Fibroblast of skin of abdomen (primary cell): ENCODE results near the gene TSC22D1. TPM values are rescaled to one million over a fixed set of nuclear protein-coding genes. Genes with fewer than 3 reads are reported as not detected.
"Not testable (repeated sequence)": the region's sequence is repeated elsewhere in the genome, so short reads cannot be mapped to it uniquely, and the experiment has no call there.

Experiments
- DNase-seq: peaks from one replicate; pipeline ENCODE4 v3.0.0-alpha.2; 2013
- polyA plus RNA-seq, 2 experiments: library from polyadenylated mRNA; unstranded; fragments of 120-200 nt; gene quantifications; one replicate each; pipeline ENCODE4 v1.2.1, GENCODE V29; 2013; ENCODE audit not compliant: insufficient read length in 2 of 2

The TSC22D1 gene
- polyA plus RNA-seq (2013, experiment 1 of 2; ENCODE audit: insufficient read length) = 51.4 TPM
- 48.8 TPM for polyA plus RNA-seq (2013, experiment 2 of 2; ENCODE audit: insufficient read length)

- DNase-seq = peak; percentile 51
Measured at GRCh38 chr13:44575741-44576350, at the start of gene TSC22D1. TSS of gene TSC22D1 (minus strand) at chr13:44576330. CDS start at chr13:44576074, 256 bp downstream.

DNA sequence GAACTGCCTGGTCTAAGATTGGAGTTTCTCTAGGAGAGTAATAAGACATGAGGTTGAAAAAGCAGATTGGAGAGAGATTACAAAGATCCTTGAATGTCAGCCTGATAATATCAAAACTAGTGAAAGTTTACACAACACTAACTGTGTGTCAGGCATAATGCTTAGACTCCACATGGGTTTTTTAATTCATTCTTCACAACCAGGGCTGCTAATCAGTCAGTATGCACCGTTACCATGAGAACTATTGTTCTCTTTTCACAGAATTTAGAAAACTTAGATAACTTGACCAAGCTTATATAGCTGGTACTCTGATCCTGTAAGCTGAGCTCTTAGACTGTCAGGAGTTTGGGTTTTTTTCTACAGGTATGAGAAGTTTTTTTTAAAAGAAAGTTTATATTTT, 46.6 kb upstream of the TSC22D1 start:
- DNase-seq = no peak

DNA sequence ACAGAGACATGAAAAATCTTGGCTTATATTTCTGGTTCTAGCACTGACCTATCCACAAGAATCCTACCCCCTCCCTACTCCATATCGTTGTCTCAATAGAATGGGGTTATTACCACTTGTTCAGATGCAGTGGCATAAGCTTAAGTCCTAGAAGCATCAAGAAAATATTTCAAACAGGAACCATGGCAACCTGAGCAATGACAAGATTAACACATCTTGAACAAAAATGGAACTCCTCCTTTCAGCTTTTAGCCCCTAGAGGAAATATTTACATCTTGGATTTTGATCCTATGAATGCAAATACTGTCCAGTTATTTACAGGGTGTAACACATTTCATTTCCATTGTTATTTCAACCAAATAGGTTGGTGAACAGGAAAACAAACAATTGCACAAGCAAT, 46.1 kb upstream of the TSC22D1 start:
- no peak for DNase-seq

GRCh38 chr13:44620057-44620456, 43.9 kb upstream of the TSC22D1 start:
- DNase-seq = peak; percentile 55

- DNase-seq = no peak
Measured at GRCh38 chr13:44619651-44620050, 43.5 kb upstream of the TSC22D1 start.

- DNase-seq = peak; percentile 20
Measured at GRCh38 chr13:44618326-44618725, 42.2 kb upstream of the TSC22D1 start.

DNA sequence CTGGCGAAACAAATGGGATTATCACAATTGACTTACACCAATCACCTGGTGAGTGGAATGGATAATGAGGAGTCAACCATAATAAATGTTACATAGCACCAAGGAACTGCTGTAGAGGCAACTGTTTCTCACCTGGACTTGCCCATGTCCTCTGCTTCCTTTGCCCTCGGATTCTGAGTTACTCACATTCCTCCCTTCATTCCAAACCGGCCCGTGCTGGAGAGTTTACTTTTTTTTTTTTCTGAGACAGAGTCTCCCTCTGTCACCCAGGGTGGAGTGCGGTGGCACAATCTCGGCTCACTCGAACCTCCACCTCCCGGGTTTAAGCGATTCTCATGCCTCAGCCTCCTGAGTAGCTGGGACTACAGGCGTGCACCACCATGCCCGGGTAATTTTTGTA, 41.5 kb upstream of the TSC22D1 start:
- DNase-seq = no peak

DNA sequence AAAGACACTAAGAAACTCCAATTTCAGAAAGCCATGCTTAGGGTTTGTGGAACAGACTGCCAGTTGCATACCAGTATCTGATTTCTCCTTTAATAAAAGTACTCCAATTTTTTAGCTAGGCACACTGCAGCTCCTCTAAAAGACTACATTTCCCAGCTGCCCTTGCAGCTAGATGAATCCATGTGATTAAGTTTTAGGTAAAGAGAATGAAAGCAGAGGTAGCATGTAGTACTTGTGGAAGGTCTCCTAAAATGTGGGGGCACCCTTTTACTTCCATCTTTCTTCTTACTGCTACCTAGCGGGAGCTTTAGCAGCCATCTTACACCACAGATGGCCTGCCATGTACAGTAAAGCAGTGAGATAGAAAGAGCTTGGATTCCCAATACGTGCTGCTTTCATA, 33.0 kb upstream of the TSC22D1 start:
- DNase-seq = no peak

GRCh38 chr13:44605721-44606120, 29.6 kb upstream of the TSC22D1 start:
- DNase-seq = no peak

DNA sequence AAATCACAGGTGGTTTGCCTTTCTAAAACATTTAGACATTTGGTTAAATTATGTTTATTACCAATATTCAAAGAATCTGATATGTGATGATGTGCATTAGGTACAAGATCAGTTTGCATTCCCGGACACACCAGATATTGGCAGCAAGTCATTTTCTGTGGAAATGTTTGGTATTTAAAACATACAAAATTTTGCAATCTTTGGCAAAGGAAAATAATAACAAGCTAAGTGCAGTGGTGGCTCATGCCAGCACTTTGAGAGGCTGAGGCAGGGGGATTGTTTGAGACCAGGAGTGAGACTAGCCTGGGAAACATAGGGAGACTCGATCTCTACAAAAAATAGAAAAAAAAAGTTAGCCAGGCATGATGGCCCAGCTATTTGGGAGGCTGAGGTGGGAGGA, 29.1 kb upstream of the TSC22D1 start:
- no peak for DNase-seq

DNA sequence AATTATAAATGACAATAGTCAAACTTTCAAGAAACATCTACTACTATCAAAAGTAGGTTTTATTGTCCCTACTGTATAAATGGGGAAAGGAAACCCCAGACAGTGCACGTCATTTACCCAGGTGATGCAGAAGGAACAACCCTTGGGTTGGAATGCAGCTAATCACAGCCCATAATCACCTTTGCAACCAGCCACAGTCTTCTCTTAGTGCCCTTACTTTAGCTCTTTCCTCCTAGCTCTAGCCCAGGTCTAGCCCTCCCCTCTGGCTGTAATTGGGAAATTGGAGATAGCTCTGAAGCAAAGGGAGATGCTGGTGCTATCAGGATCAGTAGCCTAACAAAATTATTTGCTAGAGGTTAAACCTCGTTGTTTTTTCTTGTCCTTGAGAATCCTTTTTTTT, 25.5 kb upstream of the TSC22D1 start:
- no peak for DNase-seq

DNA sequence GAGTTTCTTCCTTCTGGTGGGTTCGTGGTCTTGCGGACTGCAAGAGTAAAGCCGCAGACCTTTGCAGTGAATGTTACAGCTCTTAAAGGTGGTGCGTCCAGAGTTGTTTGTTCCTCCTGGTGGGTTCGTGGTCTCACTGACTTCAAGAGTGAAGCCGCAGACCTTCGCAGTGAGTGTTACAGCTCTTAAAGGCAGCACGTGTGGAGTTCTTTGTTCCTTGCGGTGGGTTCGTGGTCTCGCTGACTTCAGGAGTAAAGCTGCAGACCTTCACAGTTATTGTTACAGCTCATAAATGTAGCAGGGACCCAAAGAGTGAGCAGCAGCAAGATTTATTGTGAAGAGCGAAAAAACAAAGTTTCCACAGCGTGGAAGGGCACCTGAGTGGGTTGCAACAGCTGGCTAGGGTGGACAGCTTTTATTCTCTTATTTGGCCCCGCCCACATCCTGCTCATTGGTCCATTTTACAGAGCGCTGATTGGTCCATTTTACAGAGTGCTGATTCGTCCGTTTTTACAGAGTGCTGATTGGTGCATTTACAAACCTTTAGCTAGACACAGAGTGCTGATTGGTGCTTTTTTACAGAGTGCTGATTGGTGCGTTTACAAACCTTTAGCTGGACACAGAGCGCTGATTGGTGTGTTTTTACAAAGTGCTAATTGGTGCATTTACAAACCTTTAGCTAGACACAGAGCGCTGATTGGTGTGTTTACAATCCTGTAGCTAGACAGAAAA, 17.9 kb upstream of the TSC22D1 start:
- DNase-seq = not testable (repeated sequence)

- DNase-seq = no peak
Measured at GRCh38 chr13:44592216-44592847, 16.2 kb upstream of the TSC22D1 start.

GRCh38 chr13:44591316-44591715, 15.2 kb upstream of the TSC22D1 start:
- no peak for DNase-seq

- peak; percentile 88 for DNase-seq
Measured at GRCh38 chr13:44583137-44583536, 7.0 kb upstream of the TSC22D1 start.

- no peak for DNase-seq
Measured at GRCh38 chr13:44578067-44578400, 1.9 kb upstream of the TSC22D1 start.

DNA sequence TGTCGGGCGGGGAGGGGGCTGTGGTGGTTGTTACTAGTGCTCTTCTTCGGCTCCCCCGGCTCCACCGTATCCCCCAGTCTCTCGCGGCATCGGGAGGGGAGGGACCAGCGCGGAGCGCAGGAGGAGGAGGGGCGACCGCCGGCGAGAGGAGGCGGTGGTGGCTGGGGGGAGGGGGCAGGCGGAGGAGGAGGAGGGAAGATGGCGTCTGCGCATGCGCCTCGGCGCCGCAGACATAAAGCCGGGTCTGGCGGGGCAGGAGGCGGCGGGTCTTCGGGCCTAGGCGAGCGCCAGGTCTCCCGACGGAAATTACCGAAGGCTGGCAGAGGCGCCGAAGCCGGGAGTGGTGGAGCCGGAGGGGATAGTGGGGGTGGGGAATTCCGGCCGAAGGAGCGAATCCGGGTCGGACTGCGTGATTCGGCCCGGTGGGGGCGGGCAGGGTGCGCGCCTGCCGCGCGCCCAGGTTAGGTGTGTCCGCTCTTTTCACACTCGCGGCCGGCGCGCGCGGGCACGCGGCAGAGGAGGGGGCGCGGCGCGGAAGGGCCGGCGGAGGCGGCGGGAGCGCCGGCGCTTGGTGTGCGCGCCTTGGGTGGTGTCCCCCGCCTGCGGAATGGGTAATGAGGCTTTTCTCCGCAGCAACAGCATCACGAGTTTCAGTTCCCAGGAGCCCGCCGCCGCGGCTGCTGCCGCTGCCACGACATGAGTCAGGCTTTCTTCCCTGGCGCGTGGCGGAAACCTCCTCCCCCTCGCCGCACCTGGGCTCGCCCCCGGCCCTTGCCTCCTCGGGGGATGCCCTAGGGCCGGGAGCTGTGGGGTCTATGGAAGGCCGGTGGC, 1.3 kb upstream of the TSC22D1 start:
- DNase-seq = peak; percentile 97

DNA sequence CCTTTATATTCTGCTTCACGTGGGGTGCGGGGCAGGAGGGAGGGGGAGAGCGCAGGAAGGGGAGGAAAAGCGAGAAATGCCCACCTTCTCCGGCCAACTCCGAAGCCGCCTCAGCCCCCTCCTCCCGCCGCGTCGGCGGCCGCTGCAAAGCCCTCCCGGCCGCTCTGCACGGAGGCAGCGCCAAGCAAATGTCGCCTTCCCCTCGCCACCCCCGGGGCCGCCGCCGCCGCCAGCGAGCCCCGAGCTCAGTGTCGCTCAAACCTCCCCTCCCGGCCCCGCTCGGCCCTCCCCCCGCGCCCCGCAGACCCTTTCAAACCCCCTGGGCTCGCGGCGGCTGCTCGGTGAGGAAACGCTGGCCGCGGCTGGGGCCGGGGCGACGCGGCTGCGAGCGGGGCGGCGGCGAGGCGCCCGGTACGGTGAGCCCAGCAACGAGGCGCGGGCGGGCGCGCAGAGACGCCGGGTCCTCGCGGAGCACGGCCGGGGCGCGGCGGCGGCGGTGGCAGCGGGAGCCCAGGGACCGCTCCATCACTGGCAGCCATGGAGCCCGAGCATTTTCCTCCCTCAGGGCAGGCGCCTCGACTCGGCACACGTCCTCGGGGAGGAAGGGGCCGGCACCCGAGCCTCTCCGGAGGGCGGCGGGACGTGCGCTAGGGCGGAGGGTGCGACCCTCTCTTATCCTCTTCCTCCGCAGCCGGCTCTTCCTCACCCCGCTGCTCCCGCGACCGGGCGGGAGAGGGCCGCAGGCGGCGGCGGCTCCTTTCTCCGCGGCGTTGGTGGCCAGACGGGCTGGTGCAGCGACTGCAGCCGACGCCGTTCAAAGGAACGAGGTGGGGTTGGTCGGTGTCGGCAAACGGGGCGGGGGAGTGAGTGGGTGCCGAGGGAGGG, 463 bp upstream of the TSC22D1 start:
- DNase-seq = no peak

GRCh38 chr13:44575035-44575434, 1.1 kb downstream of the TSC22D1 start:
- no peak for DNase-seq

GRCh38 chr13:44574466-44574855, 1.7 kb downstream of the TSC22D1 start:
- no peak for DNase-seq

DNA sequence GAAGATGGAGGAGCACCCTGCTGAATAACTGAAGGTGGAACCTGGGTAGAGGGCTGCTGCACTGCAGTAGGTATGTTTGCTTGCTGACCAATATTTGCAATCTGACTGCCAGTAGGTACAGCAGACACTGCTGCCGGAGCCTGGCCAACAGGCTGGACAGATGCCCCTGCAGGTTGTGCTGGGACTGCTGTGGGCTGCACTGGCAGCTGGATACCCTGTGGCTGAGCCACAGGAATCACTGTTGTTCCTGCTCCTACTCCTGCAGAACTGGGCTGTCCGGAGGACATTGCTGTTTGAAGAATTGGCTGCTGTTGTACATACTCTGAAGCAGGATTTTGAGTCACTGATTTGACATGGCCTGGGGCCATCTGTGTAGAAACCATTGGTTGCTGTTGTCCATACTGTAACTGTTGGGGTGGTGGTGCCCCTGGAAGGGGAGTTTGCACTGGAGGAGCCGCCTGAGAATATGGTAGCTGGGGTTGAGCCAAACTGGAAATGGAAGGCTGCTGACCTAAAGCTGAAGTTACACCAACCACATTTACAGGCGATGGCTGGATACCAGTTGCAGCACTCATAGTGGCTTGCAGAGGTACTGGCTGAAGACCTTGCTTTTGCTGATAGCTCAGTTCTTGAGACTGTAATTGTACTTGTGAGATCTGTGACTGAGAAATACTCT, 2.2 kb downstream of the TSC22D1 start:
- DNase-seq = peak; percentile 53
